Muscle layer of colon (tissue), 2 donors: ENCODE measurements around the gene ERMP1.
"Not testable (repeated sequence)": the region's sequence is repeated elsewhere in the genome, so short reads cannot be mapped to it uniquely, and the experiment has no call there.

Experiments
- H3K27ac ChIP-seq: one replicate; pipeline ENCODE4 v1.7.0; 2013; ENCODE audit warnings: low read depth, mild to moderate bottlenecking, low read length, moderate library complexity
- H3K27me3 ChIP-seq, 2 donors: one replicate each; pipeline ENCODE4 v1.7.0; 2013; ENCODE audit warnings: low read length in 2 of 2, mild to moderate bottlenecking in 2 of 2; ENCODE audit not compliant: insufficient read depth in 2 of 2, control insufficient read depth in 1 of 2
- H3K36me3 ChIP-seq: one replicate; pipeline ENCODE4 v1.7.0; 2013; ENCODE audit warnings: mild to moderate bottlenecking, low read length; ENCODE audit not compliant: insufficient read depth
- H3K4me1 ChIP-seq: one replicate; pipeline ENCODE4 v1.7.0; 2013; ENCODE audit warnings: mild to moderate bottlenecking, low read length; ENCODE audit not compliant: insufficient read depth
- H3K4me3 ChIP-seq, 2 donors: one replicate each; pipeline ENCODE4 v1.7.0; 2013; ENCODE audit warnings: low read length in 2 of 2, low read depth in 1 of 2, mild to moderate bottlenecking in 1 of 2, moderate library complexity in 1 of 2
- H3K9ac ChIP-seq: one replicate; pipeline ENCODE4 v1.7.0; 2013; ENCODE audit warnings: low read length
- H3K9me3 ChIP-seq: one replicate; pipeline ENCODE4 v1.7.0; 2013; ENCODE audit warnings: mild to moderate bottlenecking, low read length
- donor health status: abdominal sarcoma.
- donor health status: Adenocarcinoma of cecum.

The ERMP1 gene

GRCh38 chr9:5832538-5833529 is at the start of gene ERMP1:
Gene ERMP1, minus strand, starts transcription at chr9:5833117. Its CDS starts 90 bp downstream, at chr9:5833027.
- no peaks in the 10 kb centered on the region for H3K36me3 ChIP-seq
- peak within 1 kb of the TSS; percentile 56 for H3K27ac ChIP-seq
- peak within 1 kb of the TSS; percentile 80 to 90 for H3K4me3 ChIP-seq
- H3K9ac ChIP-seq: peak within 1 kb of the TSS; percentile 35
- H3K9me3 ChIP-seq: no peaks in the 10 kb centered on the region
- H3K27me3 ChIP-seq: no peaks in the 10 kb centered on the region
- peaks cover 21% of the 10 kb centered on the region for H3K4me1 ChIP-seq

GRCh38 chr9:5882244-5883012 is 49.5 kb upstream of the ERMP1 start:
- not testable (repeated sequence) for H3K4me3 ChIP-seq, H3K9ac ChIP-seq, H3K27me3 ChIP-seq, H3K27ac ChIP-seq, H3K36me3 ChIP-seq, H3K4me1 ChIP-seq, H3K9me3 ChIP-seq

- Histone ChIP-seq H3K27me3 (no peaks in the 10 kb centered on the region), H3K27ac (no peak overlapping the region), H3K9me3 (no peaks in the 10 kb centered on the region), H3K4me3 (no peak overlapping the region), H3K9ac (no peak overlapping the region), H3K4me1 (no peaks in the 10 kb centered on the region), H3K36me3 (no peaks in the 10 kb centered on the region)
Measured at GRCh38 chr9:5879419-5880181, 46.7 kb upstream of the ERMP1 start.

GRCh38 chr9:5876711-5877110 is 43.8 kb upstream of the ERMP1 start:
- no peaks in the 10 kb centered on the region for H3K4me1 ChIP-seq
- H3K9ac ChIP-seq: no peak overlapping the region
- no peak overlapping the region for H3K4me3 ChIP-seq
- H3K27me3 ChIP-seq: no peaks in the 10 kb centered on the region
- H3K9me3 ChIP-seq: no peaks in the 10 kb centered on the region
- H3K36me3 ChIP-seq: no peaks in the 10 kb centered on the region
- no peak overlapping the region for H3K27ac ChIP-seq

- H3K4me3 ChIP-seq: no peak overlapping the region
- H3K27me3 ChIP-seq: no peaks in the 10 kb centered on the region
- H3K9me3 ChIP-seq: no peaks in the 10 kb centered on the region
- no peak overlapping the region for H3K9ac ChIP-seq
- no peak overlapping the region for H3K27ac ChIP-seq
- no peaks in the 10 kb centered on the region for H3K36me3 ChIP-seq
- H3K4me1 ChIP-seq: no peaks in the 10 kb centered on the region
Measured at GRCh38 chr9:5876026-5876425, 43.1 kb upstream of the ERMP1 start.

GRCh38 chr9:5874048-5874447 is 41.1 kb upstream of the ERMP1 start:
- Histone ChIP-seq H3K27ac (no peak overlapping the region), H3K4me3 (no peak overlapping the region), H3K27me3 (no peaks in the 10 kb centered on the region), H3K9me3 (no peaks in the 10 kb centered on the region), H3K36me3 (no peaks in the 10 kb centered on the region), H3K4me1 (no peaks in the 10 kb centered on the region), H3K9ac (no peak overlapping the region)

GRCh38 chr9:5873439-5873838 is 40.5 kb upstream of the ERMP1 start:
- Histone ChIP-seq H3K27me3 (no peaks in the 10 kb centered on the region), H3K9ac (no peak overlapping the region), H3K9me3 (no peaks in the 10 kb centered on the region), H3K27ac (no peak overlapping the region), H3K4me1 (no peaks in the 10 kb centered on the region), H3K36me3 (no peaks in the 10 kb centered on the region), H3K4me3 (no peak overlapping the region)

GRCh38 chr9:5872511-5872910 is 39.6 kb upstream of the ERMP1 start:
- Histone ChIP-seq H3K4me1 (no peaks in the 10 kb centered on the region), H3K36me3 (no peaks in the 10 kb centered on the region), H3K9ac (no peak overlapping the region), H3K4me3 (no peak overlapping the region), H3K9me3 (no peaks in the 10 kb centered on the region), H3K27ac (no peak overlapping the region), H3K27me3 (no peaks in the 10 kb centered on the region)

- Histone ChIP-seq H3K9ac (no peak overlapping the region), H3K27me3 (no peaks in the 10 kb centered on the region), H3K27ac (no peak overlapping the region), H3K4me3 (no peak overlapping the region), H3K36me3 (no peaks in the 10 kb centered on the region), H3K9me3 (no peaks in the 10 kb centered on the region), H3K4me1 (no peaks in the 10 kb centered on the region)
Measured at GRCh38 chr9:5871785-5872184, 38.9 kb upstream of the ERMP1 start.

GRCh38 chr9:5870691-5871090 is 37.8 kb upstream of the ERMP1 start:
- Histone ChIP-seq H3K9me3 (no peaks in the 10 kb centered on the region), H3K36me3 (no peaks in the 10 kb centered on the region), H3K27ac (no peak overlapping the region), H3K4me1 (no peaks in the 10 kb centered on the region), H3K9ac (no peak overlapping the region), H3K4me3 (no peak overlapping the region), H3K27me3 (no peaks in the 10 kb centered on the region)

- no peaks in the 10 kb centered on the region for H3K9me3 ChIP-seq
- H3K27me3 ChIP-seq: no peaks in the 10 kb centered on the region
- no peak overlapping the region for H3K9ac ChIP-seq
- H3K27ac ChIP-seq: no peak overlapping the region
- no peaks in the 10 kb centered on the region for H3K4me1 ChIP-seq
- H3K36me3 ChIP-seq: no peaks in the 10 kb centered on the region
- no peak overlapping the region for H3K4me3 ChIP-seq
Measured at GRCh38 chr9:5870020-5870339, 37.1 kb upstream of the ERMP1 start.
